H9 (cell line): Measurements from ENCODE around the gene MS4A15. TPM values are rescaled to one million over a fixed set of nuclear protein-coding genes. Genes with fewer than 3 reads are reported as not detected.

Experiments used
- DNase-seq: peaks from one replicate; pipeline ENCODE4 v3.0.0-alpha.2; 2017
- H2AFZ ChIP-seq: one replicate; pipeline ENCODE4 v1.6.1; 2013; ENCODE audit warnings: mild to moderate bottlenecking, low read length, control low read depth, moderate library complexity
- H2AK5ac ChIP-seq: 2 replicates; pipeline ENCODE4 v1.6.1; 2013; ENCODE audit warnings: low read length, control low read depth, mixed read lengths; ENCODE audit not compliant: insufficient read length
- H2BK120ac ChIP-seq: one replicate; pipeline ENCODE4 v1.6.1; 2013; ENCODE audit warnings: low read depth, mild to moderate bottlenecking, low read length, control low read depth, inconsistent platforms; ENCODE audit not compliant: poor library complexity, severe bottlenecking
- H2BK12ac ChIP-seq: 2 replicates; pipeline ENCODE4 v1.6.1; 2013; ENCODE audit warnings: low read length, control low read depth, mixed read lengths, low read depth; ENCODE audit not compliant: insufficient read length
- H2BK15ac ChIP-seq: 2 replicates; pipeline ENCODE4 v1.6.1; 2013; ENCODE audit warnings: low read depth, low read length, control low read depth
- H2BK20ac ChIP-seq: one replicate; pipeline ENCODE4 v1.6.1; 2013; ENCODE audit warnings: low read depth, mild to moderate bottlenecking, low read length, control low read depth, inconsistent platforms; ENCODE audit not compliant: poor library complexity, severe bottlenecking
- H2BK5ac ChIP-seq: 2 replicates; pipeline ENCODE4 v1.6.1; 2013; ENCODE audit warnings: low read length, control low read depth, mixed read lengths; ENCODE audit not compliant: insufficient read length
- H3K14ac ChIP-seq: 2 replicates; pipeline ENCODE4 v1.6.1; 2013; ENCODE audit warnings: low read length, control low read depth; ENCODE audit not compliant: insufficient read depth
- H3K18ac ChIP-seq: 2 replicates; pipeline ENCODE4 v1.6.1; 2013; ENCODE audit warnings: low read depth, mild to moderate bottlenecking, mixed read lengths, low read length, control low read depth; ENCODE audit not compliant: insufficient read length
- H3K23ac ChIP-seq: 2 replicates; pipeline ENCODE4 v1.6.1; 2013; ENCODE audit warnings: low read length, control low read depth, mixed read lengths, low read depth; ENCODE audit not compliant: insufficient read length
- H3K23me2 ChIP-seq: 2 replicates; pipeline ENCODE4 v1.6.1; 2013; ENCODE audit warnings: low read depth, mild to moderate bottlenecking, mixed read lengths, low read length, control low read depth; ENCODE audit not compliant: insufficient read length, poor library complexity, severe bottlenecking
- H3K27ac ChIP-seq: 2 replicates; pipeline ENCODE4 v1.5.1; 2013; ENCODE audit warnings: low read length, control low read depth, mixed read lengths, low read depth; ENCODE audit not compliant: insufficient read length
- H3K27me3 ChIP-seq: 2 replicates; pipeline ENCODE4 v1.6.1; 2013; ENCODE audit warnings: low read length, control low read depth, inconsistent platforms; ENCODE audit not compliant: insufficient read depth
- H3K4ac ChIP-seq: 2 replicates; pipeline ENCODE4 v1.6.1; 2013; ENCODE audit warnings: low read depth, mild to moderate bottlenecking, control low read depth, inconsistent platforms, low read length, moderate library complexity
- H3K4me1 ChIP-seq: 2 replicates; pipeline ENCODE4 v1.6.1; 2013; ENCODE audit warnings: low read length, control low read depth, inconsistent platforms; ENCODE audit not compliant: insufficient read depth
- H3K4me2 ChIP-seq: 2 replicates; pipeline ENCODE4 v1.6.1; 2013; ENCODE audit warnings: low read length, control low read depth, mixed read lengths; ENCODE audit not compliant: insufficient read length, insufficient read depth
- H3K56ac ChIP-seq: 2 replicates; pipeline ENCODE4 v1.6.1; 2013; ENCODE audit warnings: low read depth, mild to moderate bottlenecking, mixed read lengths, low read length, control low read depth; ENCODE audit not compliant: insufficient read length
- H3K79me1 ChIP-seq: 2 replicates; pipeline ENCODE4 v1.6.1; 2013; ENCODE audit warnings: low read depth, mild to moderate bottlenecking, moderate library complexity, low read length, control low read depth, inconsistent platforms; ENCODE audit not compliant: insufficient read depth, poor library complexity, severe bottlenecking
- H3K79me2 ChIP-seq: 2 replicates; pipeline ENCODE4 v1.6.1; 2013; ENCODE audit warnings: low read length, control low read depth, inconsistent platforms; ENCODE audit not compliant: insufficient read depth
- H3K9ac ChIP-seq: 2 replicates; pipeline ENCODE4 v1.6.1; 2013; ENCODE audit warnings: low read length, control low read depth, mixed read lengths; ENCODE audit not compliant: insufficient read length; ENCODE audit errors: extremely low read depth
- H3K9me3 ChIP-seq: one replicate; pipeline ENCODE4 v1.6.1; 2013; ENCODE audit warnings: low read depth, low read length, inconsistent platforms; ENCODE audit not compliant: control insufficient read depth
- H3T11ph ChIP-seq: one replicate; pipeline ENCODE4 v1.6.1; 2013; ENCODE audit warnings: mild to moderate bottlenecking, low read length, control low read depth, inconsistent platforms
- H4K20me1 ChIP-seq: one replicate; pipeline ENCODE4 v1.6.1; 2013; ENCODE audit not compliant: control insufficient read depth, insufficient read length, insufficient read depth
- H4K5ac ChIP-seq: 2 replicates; pipeline ENCODE4 v1.6.1; 2013; ENCODE audit warnings: low read depth, mild to moderate bottlenecking, mixed read lengths, low read length, control low read depth; ENCODE audit not compliant: insufficient read length
- H4K8ac ChIP-seq: replicated peaks from 2 replicates; pipeline ENCODE4 v1.6.1; 2013; ENCODE audit warnings: low read length, control low read depth, mixed read lengths, low read depth; ENCODE audit not compliant: insufficient read length
- H4K91ac ChIP-seq: 2 replicates; pipeline ENCODE4 v1.6.1; 2013; ENCODE audit warnings: low read depth, mild to moderate bottlenecking, moderate library complexity, mixed read lengths, low read length, control low read depth; ENCODE audit not compliant: insufficient read length
- H3K27ac Mint-ChIP-seq, 3 experiments: 2 replicates in 2 of 3; 3 replicates in 1 of 3; pipeline ENCODE4 v1.8.0; 2020 to 2021; ENCODE audit warnings: mixed read lengths in 3 of 3, mild to moderate bottlenecking in 1 of 3, moderate library complexity in 1 of 3
- H3K27me3 Mint-ChIP-seq: 2 replicates; pipeline ENCODE4 v1.8.0; 2021; ENCODE audit warnings: low read depth, mild to moderate bottlenecking, moderate library complexity, mixed read lengths
- H3K36me3 Mint-ChIP-seq, 3 experiments: 2 replicates in 2 of 3; 3 replicates in 1 of 3; pipeline ENCODE4 v1.8.0; 2020 to 2021; ENCODE audit warnings: low read depth in 3 of 3, mixed read lengths in 3 of 3; ENCODE audit not compliant: insufficient read depth in 1 of 3
- H3K4me1 Mint-ChIP-seq, 2 experiments: 2 replicates each; pipeline ENCODE4 v1.8.0; 2020; ENCODE audit warnings: mixed read lengths in 2 of 2
- H3K4me3 Mint-ChIP-seq, 2 experiments: 2 replicates in 1 of 2; 3 replicates in 1 of 2; pipeline ENCODE4 v1.8.0; 2020 to 2021; ENCODE audit warnings: mild to moderate bottlenecking in 2 of 2, mixed read lengths in 2 of 2, moderate library complexity in 1 of 2
- H3K9me3 Mint-ChIP-seq, 2 experiments: 2 replicates in 1 of 2; 3 replicates in 1 of 2; pipeline ENCODE4 v1.8.0; 2020; ENCODE audit warnings: mild to moderate bottlenecking in 2 of 2, mixed read lengths in 2 of 2, moderate library complexity in 1 of 2
- WGBS: extraction: QIAGEN DNeasy Blood & Tissue Kit; methylation state at CpG from one replicate; pipeline ENCODE4 v1.1.7; 2013; ENCODE audit warnings: missing lambda C conversion rate, low lambda C conversion rate, mixed read lengths; ENCODE audit not compliant: insufficient read length; ENCODE audit errors: extremely low coverage; 5-methylcytosine and 5-hydroxymethylcytosine counted together
- total RNA-seq: library from RNA; stranded (reverse); gene quantifications from 2 replicates; pipeline ENCODE4 v1.2.1, GENCODE V29; 2021
- TF ChIP-seq, protein P1 (sequence below): fragments of 200-600 bp; sonication (generic); conservative IDR thresholded peaks from 3 replicates; pipeline ENCODE4 v1.8.0; 2021; ENCODE audit warnings: antibody characterized with exemption, mild to moderate bottlenecking

MS4A15 gene
- total RNA-seq, 1 experiment from 2014 or later = 0.11 TPM

DNA sequence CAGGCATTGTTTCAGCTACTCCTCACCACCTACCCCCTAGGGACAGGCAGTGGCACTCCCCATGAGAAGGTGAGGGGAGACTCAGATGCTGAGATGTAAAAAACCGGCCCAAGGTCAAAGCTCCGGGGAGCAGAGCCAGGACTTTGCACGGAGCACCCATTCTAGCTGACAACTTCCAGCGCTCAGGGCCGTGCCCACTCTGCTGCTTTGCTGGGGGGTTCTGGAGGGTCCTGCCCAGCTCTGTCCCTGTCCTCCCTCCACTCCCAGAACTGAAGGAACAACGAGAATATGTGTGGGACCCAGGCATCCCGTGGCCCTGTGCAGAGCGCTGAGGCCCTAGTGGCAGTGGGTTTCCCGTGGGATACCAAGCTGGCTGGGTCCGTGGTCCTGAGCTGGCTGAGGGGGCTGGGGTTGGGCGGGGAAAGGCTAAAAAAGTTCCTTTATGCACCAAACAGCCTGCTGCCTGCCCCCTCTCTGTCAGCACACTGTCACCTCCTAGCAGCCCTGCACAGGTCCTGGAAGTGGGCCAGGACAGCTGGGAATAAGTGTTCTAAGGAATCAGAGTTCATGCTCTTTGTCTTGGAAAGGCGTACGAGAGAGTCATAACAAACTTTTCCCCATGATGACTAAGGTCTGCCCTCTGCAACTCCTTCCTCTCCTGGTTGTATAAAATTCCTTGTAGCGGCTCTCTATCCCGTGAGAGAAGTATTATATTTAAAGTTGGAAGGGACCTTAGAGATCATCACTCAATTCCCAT lies 30.3 kb downstream of the MS4A15 start:
- Histone ChIP-seq H3K79me1 (no peaks in the 10 kb centered on the region), H3K4me1 (no peaks in the 10 kb centered on the region), H3K14ac (no peak overlapping the region), H4K20me1 (no peaks in the 10 kb centered on the region), H3K4ac (no peak overlapping the region), H4K5ac (no peak overlapping the region), H3T11ph (no peak overlapping the region), H3K9ac (no peak overlapping the region), H4K8ac (no peak overlapping the region), H3K9me3 (peaks cover 7% of the 10 kb centered on the region), H2BK20ac (no peak overlapping the region), H3K18ac (no peak overlapping the region), H2AK5ac (no peak overlapping the region), H3K27me3 (no peaks in the 10 kb centered on the region), H3K23me2 (no peaks in the 10 kb centered on the region), H2BK12ac (no peak overlapping the region), H2BK120ac (no peak overlapping the region), H2BK5ac (no peak overlapping the region), H4K91ac (no peak overlapping the region), H3K23ac (no peak overlapping the region), H3K4me2 (no peak overlapping the region), H2BK15ac (no peak overlapping the region), H2AFZ (no peak overlapping the region), H3K56ac (no peak overlapping the region), H3K27ac (no peak overlapping the region), H3K79me2 (no peaks in the 10 kb centered on the region)
- TF ChIP-seq, protein P1, sequence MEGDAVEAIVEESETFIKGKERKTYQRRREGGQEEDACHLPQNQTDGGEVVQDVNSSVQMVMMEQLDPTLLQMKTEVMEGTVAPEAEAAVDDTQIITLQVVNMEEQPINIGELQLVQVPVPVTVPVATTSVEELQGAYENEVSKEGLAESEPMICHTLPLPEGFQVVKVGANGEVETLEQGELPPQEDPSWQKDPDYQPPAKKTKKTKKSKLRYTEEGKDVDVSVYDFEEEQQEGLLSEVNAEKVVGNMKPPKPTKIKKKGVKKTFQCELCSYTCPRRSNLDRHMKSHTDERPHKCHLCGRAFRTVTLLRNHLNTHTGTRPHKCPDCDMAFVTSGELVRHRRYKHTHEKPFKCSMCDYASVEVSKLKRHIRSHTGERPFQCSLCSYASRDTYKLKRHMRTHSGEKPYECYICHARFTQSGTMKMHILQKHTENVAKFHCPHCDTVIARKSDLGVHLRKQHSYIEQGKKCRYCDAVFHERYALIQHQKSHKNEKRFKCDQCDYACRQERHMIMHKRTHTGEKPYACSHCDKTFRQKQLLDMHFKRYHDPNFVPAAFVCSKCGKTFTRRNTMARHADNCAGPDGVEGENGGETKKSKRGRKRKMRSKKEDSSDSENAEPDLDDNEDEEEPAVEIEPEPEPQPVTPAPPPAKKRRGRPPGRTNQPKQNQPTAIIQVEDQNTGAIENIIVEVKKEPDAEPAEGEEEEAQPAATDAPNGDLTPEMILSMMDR = no peak
- no peak overlapping the region for H3K27ac Mint-ChIP-seq
- WGBS = no CpG with 5 or more reads among the region's 15 CpGs
- no peak for DNase-seq
- H3K4me3 Mint-ChIP-seq = no peak overlapping the region; a peak in 1 of 5 replicates
- H3K27me3 Mint-ChIP-seq = peaks cover 4% of the 10 kb centered on the region; the same call in 1 of the 2 replicates
- H3K9me3 Mint-ChIP-seq = peaks cover 16 to 22% of the 10 kb centered on the region in 2 experiments
- peaks cover 0 to 8% (median 6%) of the 10 kb centered on the region in 3 experiments; a peak in 5 of 7 replicates for H3K36me3 Mint-ChIP-seq
- H3K4me1 Mint-ChIP-seq = no peaks in the 10 kb centered on the region
